ENCODE data around the gene CAPN11. TPM values are rescaled to one million over a fixed set of nuclear protein-coding genes. Genes with fewer than 3 reads are reported as not detected.

CAPN11 gene
- total and polyA plus RNA-seq, 9 of the 15 experiments (the other 6 are each of a cell fraction or from before 2014, with no cell fraction given): 0.03 to 0.61 (median 0.17) TPM; not detected in 1

DNA sequence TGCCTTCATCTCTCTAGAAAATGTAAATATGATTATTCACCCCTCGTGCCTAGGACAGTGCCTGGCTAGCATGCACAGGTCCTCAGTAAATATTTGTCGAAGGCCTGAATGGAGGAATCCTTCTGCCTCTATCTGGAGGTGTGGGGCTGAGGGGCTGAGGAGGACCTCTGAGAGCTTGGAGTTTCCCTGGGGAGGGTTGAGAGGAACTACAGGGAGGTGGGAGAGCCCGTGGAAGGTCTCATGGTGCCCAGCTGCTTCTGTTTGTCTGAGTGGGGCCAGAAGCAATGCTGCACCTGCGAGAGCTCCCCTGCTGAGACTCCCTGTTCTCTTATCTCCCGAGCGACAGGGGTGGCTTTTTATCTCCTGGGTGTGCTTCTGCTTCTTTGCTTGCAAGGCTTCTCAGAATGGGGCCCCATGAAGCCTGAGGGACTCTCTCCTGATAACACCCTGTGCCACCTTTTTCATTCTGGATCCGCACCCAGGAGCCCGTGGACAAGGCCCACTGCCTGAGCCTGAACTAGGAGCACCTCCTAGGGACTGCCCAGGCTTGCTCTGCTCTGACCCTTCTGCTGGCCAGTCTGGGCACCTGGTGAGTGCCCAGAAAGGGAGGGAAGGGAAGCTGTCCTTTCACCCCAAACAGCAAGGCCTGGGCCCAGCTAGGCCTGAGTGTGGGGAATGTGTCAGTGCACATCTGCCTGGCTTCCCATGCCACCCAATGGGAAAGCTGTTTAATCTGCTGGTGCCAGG lies 67.1 kb downstream of the CAPN11 start:
- 3% methylated on average over 8 of the region's 8 CpGs for WGBS (ENCODE audit: insufficient coverage, low coverage, missing lambda C conversion rate)
- intact Hi-C loops (cut with micrococcal nuclease): loop anchor here (1.0 to 10.0 kb wide), 4 partner anchors 21 to 591 kb away; partner anchors contain the start of gene MAD2L1BP
- BruUV-seq (replicated peaks): no TSS peak
- Histone ChIP-seq H3K9me3 (replicated peaks; ENCODE audit: control insufficient read depth, insufficient read depth, low read depth, low read length) (no peaks in the 10 kb centered on the region), H3K4me3 (peak overlapping the region; percentile 26; the same call in 1 of the 2 replicates), H3K9ac (ENCODE audit: insufficient read depth in 1 of 2, low read depth in 2 of 2, low read length in 2 of 2) (peak overlapping the region; percentile 59 to 92), H3K79me2 (ENCODE audit: control insufficient read depth, insufficient read depth, low read length) (peaks cover 56% of the 10 kb centered on the region), H3K27me3 (ENCODE audit: control insufficient read depth in 2 of 2, insufficient read depth in 2 of 2, low read length in 2 of 2) (no peaks in the 10 kb centered on the region), H3K4me1 (replicated peaks in 1 of 2; ENCODE audit: control insufficient read depth in 2 of 2, insufficient read depth in 2 of 2, low read length in 2 of 2) (peaks cover 61 to 79% of the 10 kb centered on the region in 2 experiments), H3K4me2 (ENCODE audit: insufficient read depth, low read length) (peak overlapping the region; percentile 79), H2AFZ (ENCODE audit: low read depth, low read length) (no peak overlapping the region), H3K9me1 (ENCODE audit: control insufficient read depth, insufficient read depth, low read length) (peaks cover 6% of the 10 kb centered on the region), H4K20me1 (replicated peaks; ENCODE audit: control insufficient read depth, insufficient read depth, low read length) (peaks cover 3% of the 10 kb centered on the region; the same call in 1 of the 2 replicates), H3K36me3 (ENCODE audit: control insufficient read depth, insufficient read depth, low read length) (peaks cover 40% of the 10 kb centered on the region), H3K27ac (ENCODE audit: extremely low read depth, low read depth, low read length) (peak overlapping the region; percentile 75)
- in situ Hi-C loops (cut with MboI): no loop called here
- FAIRE-seq (peak; percentile 96), DNase-seq (ENCODE audit: extremely low read depth in 1 of 4, low spot score in 3 of 4) (peak; percentile 77 to 95 (median 87)), ATAC-seq (peak; percentile 50)
- ChIA-PET POLR2A (interaction anchor here (0.6 to 6.8 kb wide), 17 partner anchors 9 to 536 kb away, joined by 3 to 104 read pairs (median 4); partner anchors contain the start of genes HSP90AB1 and MYMX), CTCF (ENCODE audit: low intra/inter-chr PET ratio) (no interaction called here)
- TF ChIP-seq PYGO2 (tag; IDR thresholded peaks at IDR 0.05): no peak
- TF ChIP-seq, protein P1, sequence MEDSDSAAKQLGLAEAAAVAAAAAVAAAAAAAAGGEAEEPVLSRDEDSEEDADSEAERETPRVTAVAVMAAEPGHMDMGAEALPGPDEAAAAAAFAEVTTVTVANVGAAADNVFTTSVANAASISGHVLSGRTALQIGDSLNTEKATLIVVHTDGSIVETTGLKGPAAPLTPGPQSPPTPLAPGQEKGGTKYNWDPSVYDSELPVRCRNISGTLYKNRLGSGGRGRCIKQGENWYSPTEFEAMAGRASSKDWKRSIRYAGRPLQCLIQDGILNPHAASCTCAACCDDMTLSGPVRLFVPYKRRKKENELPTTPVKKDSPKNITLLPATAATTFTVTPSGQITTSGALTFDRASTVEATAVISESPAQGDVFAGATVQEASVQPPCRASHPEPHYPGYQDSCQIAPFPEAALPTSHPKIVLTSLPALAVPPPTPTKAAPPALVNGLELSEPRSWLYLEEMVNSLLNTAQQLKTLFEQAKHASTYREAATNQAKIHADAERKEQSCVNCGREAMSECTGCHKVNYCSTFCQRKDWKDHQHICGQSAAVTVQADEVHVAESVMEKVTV (CRISPR knock-in tag; IDR thresholded peaks at IDR 0.05): no peak
- TF ChIP-seq PML (IDR thresholded peaks at IDR 0.05; ENCODE audit: low read length): peak; percentile 95
- peak; percentile 77; the same call in 1 of the 2 replicates for TF ChIP-seq ZNF583 (CRISPR knock-in tag; IDR thresholded peaks at IDR 0.05)
- TF ChIP-seq BRD4 (IDR thresholded peaks at IDR 0.05): no peak
- TF ChIP-seq PHF20 (IDR thresholded peaks at IDR 0.05; ENCODE audit: partially characterized antibody): no peak
- no peak for TF ChIP-seq ZNF830 (CRISPR knock-in tag; IDR thresholded peaks at IDR 0.05)
- TF ChIP-seq, protein P2, sequence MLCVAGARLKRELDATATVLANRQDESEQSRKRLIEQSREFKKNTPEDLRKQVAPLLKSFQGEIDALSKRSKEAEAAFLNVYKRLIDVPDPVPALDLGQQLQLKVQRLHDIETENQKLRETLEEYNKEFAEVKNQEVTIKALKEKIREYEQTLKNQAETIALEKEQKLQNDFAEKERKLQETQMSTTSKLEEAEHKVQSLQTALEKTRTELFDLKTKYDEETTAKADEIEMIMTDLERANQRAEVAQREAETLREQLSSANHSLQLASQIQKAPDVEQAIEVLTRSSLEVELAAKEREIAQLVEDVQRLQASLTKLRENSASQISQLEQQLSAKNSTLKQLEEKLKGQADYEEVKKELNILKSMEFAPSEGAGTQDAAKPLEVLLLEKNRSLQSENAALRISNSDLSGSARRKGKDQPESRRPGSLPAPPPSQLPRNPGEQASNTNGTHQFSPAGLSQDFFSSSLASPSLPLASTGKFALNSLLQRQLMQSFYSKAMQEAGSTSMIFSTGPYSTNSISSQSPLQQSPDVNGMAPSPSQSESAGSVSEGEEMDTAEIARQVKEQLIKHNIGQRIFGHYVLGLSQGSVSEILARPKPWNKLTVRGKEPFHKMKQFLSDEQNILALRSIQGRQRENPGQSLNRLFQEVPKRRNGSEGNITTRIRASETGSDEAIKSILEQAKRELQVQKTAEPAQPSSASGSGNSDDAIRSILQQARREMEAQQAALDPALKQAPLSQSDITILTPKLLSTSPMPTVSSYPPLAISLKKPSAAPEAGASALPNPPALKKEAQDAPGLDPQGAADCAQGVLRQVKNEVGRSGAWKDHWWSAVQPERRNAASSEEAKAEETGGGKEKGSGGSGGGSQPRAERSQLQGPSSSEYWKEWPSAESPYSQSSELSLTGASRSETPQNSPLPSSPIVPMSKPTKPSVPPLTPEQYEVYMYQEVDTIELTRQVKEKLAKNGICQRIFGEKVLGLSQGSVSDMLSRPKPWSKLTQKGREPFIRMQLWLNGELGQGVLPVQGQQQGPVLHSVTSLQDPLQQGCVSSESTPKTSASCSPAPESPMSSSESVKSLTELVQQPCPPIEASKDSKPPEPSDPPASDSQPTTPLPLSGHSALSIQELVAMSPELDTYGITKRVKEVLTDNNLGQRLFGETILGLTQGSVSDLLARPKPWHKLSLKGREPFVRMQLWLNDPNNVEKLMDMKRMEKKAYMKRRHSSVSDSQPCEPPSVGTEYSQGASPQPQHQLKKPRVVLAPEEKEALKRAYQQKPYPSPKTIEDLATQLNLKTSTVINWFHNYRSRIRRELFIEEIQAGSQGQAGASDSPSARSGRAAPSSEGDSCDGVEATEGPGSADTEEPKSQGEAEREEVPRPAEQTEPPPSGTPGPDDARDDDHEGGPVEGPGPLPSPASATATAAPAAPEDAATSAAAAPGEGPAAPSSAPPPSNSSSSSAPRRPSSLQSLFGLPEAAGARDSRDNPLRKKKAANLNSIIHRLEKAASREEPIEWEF (CRISPR knock-in tag; IDR thresholded peaks at IDR 0.05): 0 out of 2 replicates have a peak, but pooled peaks have one; percentile 58
- 0 out of 2 replicates have a peak, but pooled peaks have one; percentile 58 for TF ChIP-seq CBX1 (IDR thresholded peaks at IDR 0.05; ENCODE audit: low read depth)
- no peak for TF ChIP-seq CSDE1 (IDR thresholded peaks at IDR 0.05)
- TF ChIP-seq ZBTB17 (CRISPR knock-in tag; IDR thresholded peaks at IDR 0.05): 0 out of 2 replicates have a peak, but pooled peaks have one; percentile 40
- peak; percentile 24; the same call in 1 of the 2 replicates for TF ChIP-seq ETV1 (tag; conservative IDR thresholded peaks at IDR 0.05; ENCODE audit: low read depth)
- TF ChIP-seq, protein P3, sequence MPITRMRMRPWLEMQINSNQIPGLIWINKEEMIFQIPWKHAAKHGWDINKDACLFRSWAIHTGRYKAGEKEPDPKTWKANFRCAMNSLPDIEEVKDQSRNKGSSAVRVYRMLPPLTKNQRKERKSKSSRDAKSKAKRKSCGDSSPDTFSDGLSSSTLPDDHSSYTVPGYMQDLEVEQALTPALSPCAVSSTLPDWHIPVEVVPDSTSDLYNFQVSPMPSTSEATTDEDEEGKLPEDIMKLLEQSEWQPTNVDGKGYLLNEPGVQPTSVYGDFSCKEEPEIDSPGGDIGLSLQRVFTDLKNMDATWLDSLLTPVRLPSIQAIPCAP (CRISPR knock-in tag; IDR thresholded peaks at IDR 0.05; ENCODE audit: borderline replicate concordance): no peak

Measured in K562 (cell line).